PC-9 (cell line): ENCODE data around the gene PTPRR. TPM values are rescaled to one million over a fixed set of nuclear protein-coding genes. Genes with fewer than 3 reads are reported as not detected.
A peak's percentile ranks its signal among the peaks of the same experiment; 100 is the strongest.

Experiments
- BruUV-seq: library from RNA; stranded (reverse); fragments of 400-500 nt; replicated peaks from 2 replicates; lab custom pipeline; 2021; lab: Mats Ljungman, UMichigan
- CTCF ChIA-PET: fragments of 300-600 bp; sonication (Branson Sonifier 250); formaldehyde crosslinking; loops from one replicate; lab custom pipeline; 2022; ENCODE audit warnings: antibody characterized with exemption; lab: Charles Lee
- POLR2A ChIA-PET: fragments of 300-600 bp; sonication (Branson Sonifier 250); formaldehyde crosslinking; loops from one replicate; lab custom pipeline; 2022; ENCODE audit warnings: antibody characterized with exemption; ENCODE audit not compliant: unreplicated experiment; lab: Charles Lee
- DNase-seq, 2 experiments: peaks; one replicate each; pipeline versions ENCODE4 v3.0.0 to v3.0.0-alpha.2; 2015 to 2022; ENCODE audit warnings: mixed read lengths in 1 of 2
- H2AFZ ChIP-seq: fragments of 200-600 bp; sonication (generic); 2 replicates; pipeline ENCODE4 v1.8.1; 2017; ENCODE audit warnings: antibody characterized with exemption
- H3F3A ChIP-seq: fragments of 200-600 bp; sonication (generic); 2 replicates; pipeline ENCODE4 v1.8.1; 2017; ENCODE audit warnings: antibody characterized with exemption, mild to moderate bottlenecking, low read depth; ENCODE audit not compliant: insufficient read depth
- H3K27ac ChIP-seq: fragments of 200-600 bp; sonication (generic); 2 replicates; pipeline ENCODE4 v1.6.1; 2016; ENCODE audit warnings: mixed run types
- H3K27me3 ChIP-seq: fragments of 200-600 bp; sonication (generic); 2 replicates; pipeline ENCODE4 v1.6.1; 2016; ENCODE audit warnings: low read depth, mixed run types; ENCODE audit not compliant: insufficient read depth
- H3K36me3 ChIP-seq: fragments of 200-600 bp; sonication (generic); 2 replicates; pipeline ENCODE4 v1.6.1; 2016; ENCODE audit warnings: low read depth, mixed run types
- H3K4me1 ChIP-seq: fragments of 200-600 bp; sonication (generic); replicated peaks from 2 replicates; pipeline ENCODE4 v1.6.1; 2016; ENCODE audit warnings: mixed run types; ENCODE audit not compliant: insufficient read depth
- H3K4me2 ChIP-seq: fragments of 200-600 bp; sonication (generic); 2 replicates; pipeline ENCODE4 v1.6.1; 2017; ENCODE audit warnings: mixed run types
- H3K4me3 ChIP-seq: fragments of 200-600 bp; sonication (generic); 2 replicates; pipeline ENCODE4 v1.6.1; 2016; ENCODE audit warnings: mixed run types
- H3K79me2 ChIP-seq: fragments of 200-600 bp; sonication (generic); 2 replicates; pipeline ENCODE4 v1.6.1; 2017; ENCODE audit warnings: low read depth, mixed run types
- H3K9me2 ChIP-seq: fragments of 200-600 bp; sonication (generic); 2 replicates; pipeline ENCODE4 v1.8.1; 2017; ENCODE audit warnings: mild to moderate bottlenecking; ENCODE audit not compliant: insufficient read depth
- H3K9me3 ChIP-seq: fragments of 200-600 bp; sonication (generic); 2 replicates; pipeline ENCODE4 v1.8.1; 2016; ENCODE audit warnings: low read depth; ENCODE audit not compliant: insufficient read depth
- H4K20me1 ChIP-seq: fragments of 200-600 bp; sonication (generic); 2 replicates; pipeline ENCODE4 v1.8.1; 2017; ENCODE audit not compliant: insufficient read depth
- EZH2 ChIP-seq: fragments of 200-600 bp; sonication (generic); IDR thresholded peaks from 2 replicates; pipeline ENCODE4 v1.8.0; 2017; ENCODE audit warnings: antibody characterized with exemption, low read depth
- intact Hi-C: fragments of 100-400 bp; cut with micrococcal nuclease; formaldehyde crosslinking; loops from one replicate; pipeline ENCODE4 v1.10.0; 2022; ENCODE audit not compliant: unreplicated experiment
- total RNA-seq: library from RNA; stranded (reverse); gene quantifications from 2 replicates; pipeline ENCODE4 v1.2.3, GENCODE V29; 2021
- TF ChIP-seq, protein P1 (sequence below): fragments of 200-600 bp; sonication (generic); conservative IDR thresholded peaks from 2 replicates; pipeline ENCODE4 v1.6.1; 2017; ENCODE audit warnings: mixed run types, antibody characterized with exemption, mild to moderate bottlenecking, moderate library complexity

PTPRR gene
- total RNA-seq, 1 experiment from 2014 or later: 12.2 TPM

DNA sequence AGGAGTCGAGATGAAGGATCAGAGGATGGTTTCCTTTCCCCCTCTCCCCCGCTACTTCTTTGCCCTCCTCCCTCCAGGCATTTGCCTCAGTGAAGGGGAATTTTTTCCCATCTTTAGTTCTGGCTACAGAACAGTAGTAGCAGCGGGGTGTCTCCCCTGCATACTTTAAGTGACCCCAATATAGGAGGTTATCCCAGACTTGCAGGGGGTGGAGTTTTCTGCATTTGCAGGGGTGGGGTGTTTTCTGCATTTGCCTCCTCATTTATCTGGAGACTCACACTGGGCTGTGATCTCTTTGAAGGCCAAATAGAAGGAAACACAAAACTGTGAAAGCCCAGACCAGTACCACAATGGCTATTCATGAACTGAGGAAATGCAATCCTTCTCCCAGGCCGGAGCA is 303.1 kb downstream of the PTPRR start:
- intact Hi-C loops: no loop called here
- Histone ChIP-seq H3K9me2 (no peaks in the 10 kb centered on the region; the same call in 1 of the 2 replicates), H3K27me3 (no peaks in the 10 kb centered on the region), H4K20me1 (no peaks in the 10 kb centered on the region), H3K27ac (no peak overlapping the region), H3K4me1 (no peaks in the 10 kb centered on the region), H2AFZ (no peak overlapping the region), H3K4me2 (no peak overlapping the region), H3F3A (no peaks in the 10 kb centered on the region), H3K36me3 (no peaks in the 10 kb centered on the region), H3K4me3 (no peak overlapping the region), H3K9me3 (no peaks in the 10 kb centered on the region), H3K79me2 (no peaks in the 10 kb centered on the region)
- TF ChIP-seq, protein P1, sequence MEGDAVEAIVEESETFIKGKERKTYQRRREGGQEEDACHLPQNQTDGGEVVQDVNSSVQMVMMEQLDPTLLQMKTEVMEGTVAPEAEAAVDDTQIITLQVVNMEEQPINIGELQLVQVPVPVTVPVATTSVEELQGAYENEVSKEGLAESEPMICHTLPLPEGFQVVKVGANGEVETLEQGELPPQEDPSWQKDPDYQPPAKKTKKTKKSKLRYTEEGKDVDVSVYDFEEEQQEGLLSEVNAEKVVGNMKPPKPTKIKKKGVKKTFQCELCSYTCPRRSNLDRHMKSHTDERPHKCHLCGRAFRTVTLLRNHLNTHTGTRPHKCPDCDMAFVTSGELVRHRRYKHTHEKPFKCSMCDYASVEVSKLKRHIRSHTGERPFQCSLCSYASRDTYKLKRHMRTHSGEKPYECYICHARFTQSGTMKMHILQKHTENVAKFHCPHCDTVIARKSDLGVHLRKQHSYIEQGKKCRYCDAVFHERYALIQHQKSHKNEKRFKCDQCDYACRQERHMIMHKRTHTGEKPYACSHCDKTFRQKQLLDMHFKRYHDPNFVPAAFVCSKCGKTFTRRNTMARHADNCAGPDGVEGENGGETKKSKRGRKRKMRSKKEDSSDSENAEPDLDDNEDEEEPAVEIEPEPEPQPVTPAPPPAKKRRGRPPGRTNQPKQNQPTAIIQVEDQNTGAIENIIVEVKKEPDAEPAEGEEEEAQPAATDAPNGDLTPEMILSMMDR: no peak
- no peak for TF ChIP-seq EZH2
- no TSS peak for BruUV-seq
- CTCF ChIA-PET: no interaction called here
- no peak for DNase-seq
- POLR2A ChIA-PET: no interaction called here

DNA sequence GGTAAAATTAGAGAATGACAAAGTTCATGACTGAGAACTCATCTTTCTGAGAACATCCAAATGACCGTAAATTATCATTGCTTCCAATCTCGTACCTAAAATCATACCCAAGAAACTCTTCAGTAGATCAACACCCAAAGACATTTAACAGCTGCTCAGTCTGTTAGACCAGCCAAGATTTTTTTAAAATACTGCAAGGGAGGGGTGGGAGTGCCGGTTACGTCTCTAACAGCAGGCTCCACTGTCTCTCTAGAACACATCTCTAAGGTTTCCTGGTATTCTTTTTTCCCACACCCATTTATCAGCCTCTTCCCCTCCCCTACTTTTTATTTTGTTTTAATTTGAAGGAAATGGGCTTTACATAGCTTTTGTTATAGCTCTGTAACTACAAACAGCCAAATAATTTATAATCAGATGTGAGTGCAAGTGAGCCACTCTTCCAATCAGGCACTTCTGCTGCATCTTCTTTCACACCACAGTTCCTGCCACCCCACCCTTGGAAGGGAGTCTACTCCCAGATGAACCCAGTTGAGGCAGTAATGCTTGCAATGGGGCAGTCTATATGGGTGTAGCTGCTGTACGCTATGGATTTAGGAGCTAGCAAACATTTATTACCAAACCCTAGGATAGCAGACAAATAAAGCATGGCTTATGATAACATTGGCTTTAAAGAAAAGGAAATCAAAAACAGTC is 305.2 kb downstream of the PTPRR start:
- Histone ChIP-seq H2AFZ (no peak overlapping the region), H3K79me2 (no peaks in the 10 kb centered on the region), H3K4me3 (no peak overlapping the region), H3K4me1 (no peaks in the 10 kb centered on the region), H3F3A (no peaks in the 10 kb centered on the region), H4K20me1 (no peaks in the 10 kb centered on the region), H3K9me2 (no peaks in the 10 kb centered on the region; the same call in 1 of the 2 replicates), H3K27ac (no peak overlapping the region), H3K36me3 (no peaks in the 10 kb centered on the region), H3K4me2 (no peak overlapping the region), H3K27me3 (no peaks in the 10 kb centered on the region), H3K9me3 (no peaks in the 10 kb centered on the region)
- no peak for DNase-seq
- intact Hi-C loops: no loop called here
- ChIA-PET CTCF (no interaction called here), POLR2A (interaction anchor here (0.7 kb wide), 1 partner anchor 761 kb away, joined by 6 read pairs; no protein-coding TSS in a partner anchor)
- TF ChIP-seq EZH2: no peak
- TF ChIP-seq, protein P1: no peak
- BruUV-seq: no TSS peak

DNA sequence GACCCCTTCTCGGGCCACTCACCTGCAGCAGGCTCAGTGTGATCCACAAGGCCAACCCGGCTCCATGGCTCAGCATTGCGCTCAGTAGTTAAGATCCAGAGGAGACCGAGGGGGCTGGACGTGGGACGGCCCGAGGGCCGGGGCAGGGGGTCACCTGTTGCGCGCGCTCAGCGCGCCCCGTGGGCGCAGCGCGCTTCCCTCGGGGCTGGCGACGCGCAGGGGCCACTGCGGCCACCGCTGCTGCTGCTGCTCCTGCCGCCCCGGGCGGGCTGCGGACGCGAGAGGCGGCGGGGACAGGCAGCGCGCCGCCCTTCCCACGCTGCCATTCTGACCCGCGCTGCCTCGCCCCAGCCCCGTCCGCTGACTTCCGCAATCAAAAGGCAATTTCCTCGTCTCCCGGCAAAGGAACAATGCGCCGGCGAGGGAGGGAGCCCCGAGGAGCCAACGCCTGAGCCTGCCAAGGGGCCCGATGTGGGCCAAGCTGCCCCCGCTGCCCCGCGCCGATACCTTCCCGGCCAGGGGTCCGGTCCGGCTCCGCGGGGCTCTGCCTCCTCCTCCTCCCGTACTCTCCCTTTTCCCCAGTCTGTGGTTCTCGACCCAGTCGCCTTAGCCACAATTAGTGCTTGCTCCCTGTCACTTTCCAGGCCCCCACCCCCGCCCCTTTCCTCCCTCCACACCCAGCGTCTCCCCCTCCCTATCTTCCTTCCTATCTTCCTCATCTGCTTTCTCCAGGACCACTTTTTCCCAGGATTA is 310.6 kb downstream of the PTPRR start:
- Histone ChIP-seq H3F3A (no peaks in the 10 kb centered on the region), H3K4me3 (peak overlapping the region; percentile 65), H3K27me3 (no peaks in the 10 kb centered on the region), H4K20me1 (no peaks in the 10 kb centered on the region), H3K4me1 (peaks cover 6% of the 10 kb centered on the region; the same call in 1 of the 2 replicates), H3K27ac (no peak overlapping the region), H3K79me2 (no peaks in the 10 kb centered on the region), H3K36me3 (no peaks in the 10 kb centered on the region), H3K9me2 (no peaks in the 10 kb centered on the region), H3K4me2 (peak overlapping the region; percentile 96), H3K9me3 (no peaks in the 10 kb centered on the region), H2AFZ (peak overlapping the region; percentile 93)
- intact Hi-C loops: no loop called here
- ChIA-PET CTCF (no interaction called here), POLR2A (no interaction called here)
- TF ChIP-seq, protein P1: no peak
- BruUV-seq: no TSS peak
- DNase-seq: peak in 1 of 2 experiments; percentile 34
